Fibroblast of the conjunctiva (primary cell): ENCODE results near the gene ZNF124.
"Not testable (repeated sequence)": the region's sequence is repeated elsewhere in the genome, so short reads cannot be mapped to it uniquely, and the experiment has no call there.

ENCODE experiments used
- DNase-seq: peaks from one replicate; pipeline ENCODE4 v3.0.0-alpha.2; 2010; ENCODE audit warnings: low read depth

The ZNF124 gene

GRCh38 chr1:247172996-247173395 lies 1.2 kb upstream of the ZNF124 start:
- no peak for DNase-seq

GRCh38 chr1:247171443-247171842 lies 377 bp downstream of the ZNF124 start:
- not testable (repeated sequence) for DNase-seq

GRCh38 chr1:247165674-247166073 lies 6.1 kb downstream of the ZNF124 start:
- no peak for DNase-seq

- DNase-seq: no peak
Observed at GRCh38 chr1:247164694-247165093, 7.1 kb downstream of the ZNF124 start.

- no peak for DNase-seq
Observed at GRCh38 chr1:247156787-247157232, 15.0 kb downstream of the ZNF124 start.

GRCh38 chr1:247147781-247148180 lies 24.0 kb downstream of the ZNF124 start:
- DNase-seq: no peak

- not testable (repeated sequence) for DNase-seq
Observed at GRCh38 chr1:247147120-247147519, 24.7 kb downstream of the ZNF124 start.

GRCh38 chr1:247146671-247147070 lies 25.1 kb downstream of the ZNF124 start:
- no peak for DNase-seq

- DNase-seq: no peak
Observed at GRCh38 chr1:247145279-247145678, 26.5 kb downstream of the ZNF124 start.

- not testable (repeated sequence) for DNase-seq
Observed at GRCh38 chr1:247139557-247139956, 32.3 kb downstream of the ZNF124 start.

- no peak for DNase-seq
Observed at GRCh38 chr1:247131236-247131635, 40.6 kb downstream of the ZNF124 start.

GRCh38 chr1:247127519-247128282 lies 44.1 kb downstream of the ZNF124 start:
- DNase-seq: not testable (repeated sequence)

- not testable (repeated sequence) for DNase-seq
Observed at GRCh38 chr1:247126601-247127000, 45.2 kb downstream of the ZNF124 start.

GRCh38 chr1:247126166-247126565 lies 45.7 kb downstream of the ZNF124 start:
- not testable (repeated sequence) for DNase-seq

GRCh38 chr1:247121382-247121781 lies 50.4 kb downstream of the ZNF124 start:
- DNase-seq: no peak

GRCh38 chr1:247120408-247120668 lies 51.5 kb downstream of the ZNF124 start:
- not testable (repeated sequence) for DNase-seq

GRCh38 chr1:247119600-247120407 lies 52.0 kb downstream of the ZNF124 start:
- no peak for DNase-seq

- DNase-seq: no peak
Observed at GRCh38 chr1:247118946-247119446, 52.8 kb downstream of the ZNF124 start.

GRCh38 chr1:247115545-247115944 lies 56.3 kb downstream of the ZNF124 start:
- DNase-seq: no peak

- DNase-seq: no peak
Observed at GRCh38 chr1:247115141-247115510, 56.7 kb downstream of the ZNF124 start.

- no peak for DNase-seq
Observed at GRCh38 chr1:247114351-247115140, 57.3 kb downstream of the ZNF124 start.

GRCh38 chr1:247113733-247114271 lies 58.0 kb downstream of the ZNF124 start:
- DNase-seq: no peak
